HL-60 (cell line): ENCODE data around the gene L1CAM.

Experiments
- DNase-seq, 2 experiments: peaks; one replicate each; pipeline ENCODE4 v3.0.0-alpha.2; 2010 to 2020; ENCODE audit warnings: low read depth in 1 of 2, low spot score in 1 of 2
- H3K27ac ChIP-seq: fragments of 250-450 bp; sonication (Bioruptor Pico); replicated peaks from 2 replicates; pipeline ENCODE4 v1.5.1; 2020; ENCODE audit warnings: mild to moderate bottlenecking, moderate library complexity
- H3K27me3 ChIP-seq: fragments of 250-450 bp; sonication (Bioruptor Pico); 2 replicates; pipeline ENCODE4 v1.5.1; 2021; ENCODE audit warnings: mild to moderate bottlenecking, moderate library complexity; ENCODE audit not compliant: insufficient read depth, poor library complexity, severe bottlenecking
- H3K4me3 ChIP-seq: replicated peaks from 2 replicates; pipeline ENCODE4 v1.5.1; 2011; ENCODE audit warnings: mild to moderate bottlenecking, control low read depth, low read length; ENCODE audit not compliant: insufficient read depth
- CTCF ChIP-seq: IDR thresholded peaks from one replicate; pipeline ENCODE4 v1.5.1; 2011; ENCODE audit warnings: low read length, control low read depth, inconsistent platforms; ENCODE audit not compliant: insufficient read depth
- GABPA ChIP-seq: IDR thresholded peaks from 2 replicates; pipeline ENCODE4 v1.6.1; 2012; ENCODE audit warnings: low read depth
- POLR2AphosphoS5 ChIP-seq: IDR thresholded peaks from 2 replicates; pipeline ENCODE4 v1.6.1; 2012; ENCODE audit warnings: low read depth
- SPI1 ChIP-seq: IDR thresholded peaks from 2 replicates; pipeline ENCODE4 v1.6.1; 2012; ENCODE audit warnings: low read depth, mild to moderate bottlenecking, borderline replicate concordance
- TF ChIP-seq, protein P1 (sequence below): IDR thresholded peaks from 2 replicates; pipeline ENCODE4 v1.6.1; 2012; ENCODE audit warnings: low read depth; ENCODE audit not compliant: insufficient replicate concordance

L1CAM gene

GRCh38 chrX:153888344-153888743, 2.4 kb upstream of the L1CAM start:
- Histone ChIP-seq H3K27me3 (peaks cover 18% of the 10 kb centered on the region), H3K27ac (no peak overlapping the region), H3K4me3 (no peak overlapping the region)
- DNase-seq = no peak
- TF ChIP-seq CTCF = no peak
- TF ChIP-seq, protein P1, sequence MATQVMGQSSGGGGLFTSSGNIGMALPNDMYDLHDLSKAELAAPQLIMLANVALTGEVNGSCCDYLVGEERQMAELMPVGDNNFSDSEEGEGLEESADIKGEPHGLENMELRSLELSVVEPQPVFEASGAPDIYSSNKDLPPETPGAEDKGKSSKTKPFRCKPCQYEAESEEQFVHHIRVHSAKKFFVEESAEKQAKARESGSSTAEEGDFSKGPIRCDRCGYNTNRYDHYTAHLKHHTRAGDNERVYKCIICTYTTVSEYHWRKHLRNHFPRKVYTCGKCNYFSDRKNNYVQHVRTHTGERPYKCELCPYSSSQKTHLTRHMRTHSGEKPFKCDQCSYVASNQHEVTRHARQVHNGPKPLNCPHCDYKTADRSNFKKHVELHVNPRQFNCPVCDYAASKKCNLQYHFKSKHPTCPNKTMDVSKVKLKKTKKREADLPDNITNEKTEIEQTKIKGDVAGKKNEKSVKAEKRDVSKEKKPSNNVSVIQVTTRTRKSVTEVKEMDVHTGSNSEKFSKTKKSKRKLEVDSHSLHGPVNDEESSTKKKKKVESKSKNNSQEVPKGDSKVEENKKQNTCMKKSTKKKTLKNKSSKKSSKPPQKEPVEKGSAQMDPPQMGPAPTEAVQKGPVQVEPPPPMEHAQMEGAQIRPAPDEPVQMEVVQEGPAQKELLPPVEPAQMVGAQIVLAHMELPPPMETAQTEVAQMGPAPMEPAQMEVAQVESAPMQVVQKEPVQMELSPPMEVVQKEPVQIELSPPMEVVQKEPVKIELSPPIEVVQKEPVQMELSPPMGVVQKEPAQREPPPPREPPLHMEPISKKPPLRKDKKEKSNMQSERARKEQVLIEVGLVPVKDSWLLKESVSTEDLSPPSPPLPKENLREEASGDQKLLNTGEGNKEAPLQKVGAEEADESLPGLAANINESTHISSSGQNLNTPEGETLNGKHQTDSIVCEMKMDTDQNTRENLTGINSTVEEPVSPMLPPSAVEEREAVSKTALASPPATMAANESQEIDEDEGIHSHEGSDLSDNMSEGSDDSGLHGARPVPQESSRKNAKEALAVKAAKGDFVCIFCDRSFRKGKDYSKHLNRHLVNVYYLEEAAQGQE = no peak

DNA sequence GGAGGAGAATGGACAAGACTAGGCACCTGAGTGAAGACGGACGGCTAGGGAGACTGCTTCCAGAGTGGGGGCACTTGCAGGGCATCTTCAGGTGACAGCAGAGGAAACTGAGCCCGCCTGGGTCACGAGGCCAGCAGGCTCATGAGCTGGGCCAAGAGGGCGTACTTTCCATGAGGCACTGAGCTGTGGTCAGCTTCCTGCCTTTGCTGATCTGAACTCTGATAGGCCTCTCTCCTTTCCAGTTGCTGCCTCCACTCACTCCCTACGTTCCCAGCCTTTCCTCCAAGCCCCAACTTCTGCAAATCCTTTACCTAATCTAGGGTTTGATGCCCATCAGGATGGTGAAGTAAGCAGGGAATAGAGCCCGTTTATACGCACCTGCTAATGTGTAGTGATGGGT, 1.4 kb upstream of the L1CAM start:
- peaks cover 18% of the 10 kb centered on the region for H3K27me3 ChIP-seq
- no peak overlapping the region for H3K27ac ChIP-seq
- H3K4me3 ChIP-seq = no peak overlapping the region
- DNase-seq = no peak
- TF ChIP-seq GABPA = no peak

- DNase-seq = no peak
- Histone ChIP-seq H3K27ac (no peak overlapping the region), H3K4me3 (no peak overlapping the region), H3K27me3 (peaks cover 18% of the 10 kb centered on the region)
- TF ChIP-seq SPI1 (no peak), CTCF (no peak), GABPA (no peak), POLR2AphosphoS5 (no peak)
- TF ChIP-seq, protein P1 = no peak
These were observed 942 bp upstream of the L1CAM start for GRCh38 chrX:153886915-153887314.

DNA sequence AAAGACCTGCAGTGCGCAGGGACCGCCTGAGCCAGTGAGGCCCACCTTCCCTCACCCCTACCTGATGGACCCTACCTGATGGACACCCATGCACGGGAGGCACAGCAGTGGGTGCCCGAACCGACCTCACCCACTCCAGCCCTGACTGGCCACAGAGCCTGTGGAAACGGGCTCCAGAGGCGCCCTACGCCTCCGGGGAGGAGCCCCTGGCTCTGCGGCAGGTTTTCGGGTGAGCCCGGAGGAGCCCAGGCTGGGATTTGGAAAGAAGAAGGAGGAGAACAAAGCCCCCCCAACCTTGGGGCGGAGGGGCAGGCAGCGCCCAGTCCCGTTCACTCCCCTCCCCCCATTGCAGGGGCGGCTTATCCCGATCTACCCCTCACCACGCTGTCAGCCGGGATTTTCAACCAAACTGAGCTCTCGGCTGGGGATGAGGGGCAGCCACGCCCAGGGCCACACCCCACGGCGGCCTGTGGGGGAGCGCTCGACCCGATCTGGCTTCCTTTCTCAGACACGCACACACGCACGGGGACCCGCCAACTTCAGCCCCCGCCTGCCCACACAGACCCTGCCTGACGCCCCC, 675 bp downstream of the L1CAM start:
- Histone ChIP-seq H3K27ac (no peak overlapping the region), H3K4me3 (no peak overlapping the region), H3K27me3 (peaks cover 18% of the 10 kb centered on the region)
- DNase-seq = no peak
- TF ChIP-seq GABPA = no peak
- TF ChIP-seq CTCF = no peak
- TF ChIP-seq SPI1 = no peak
- TF ChIP-seq POLR2AphosphoS5 = no peak
- TF ChIP-seq, protein P1 = no peak
